ENCODE measurements around the gene NHLRC4. TPM values are rescaled to one million over a fixed set of nuclear protein-coding genes. Genes with fewer than 3 reads are reported as not detected.

NHLRC4 gene
- total and polyA plus RNA-seq, 12 donors: 0.57 to 22.3 (median 6.3) TPM

DNA sequence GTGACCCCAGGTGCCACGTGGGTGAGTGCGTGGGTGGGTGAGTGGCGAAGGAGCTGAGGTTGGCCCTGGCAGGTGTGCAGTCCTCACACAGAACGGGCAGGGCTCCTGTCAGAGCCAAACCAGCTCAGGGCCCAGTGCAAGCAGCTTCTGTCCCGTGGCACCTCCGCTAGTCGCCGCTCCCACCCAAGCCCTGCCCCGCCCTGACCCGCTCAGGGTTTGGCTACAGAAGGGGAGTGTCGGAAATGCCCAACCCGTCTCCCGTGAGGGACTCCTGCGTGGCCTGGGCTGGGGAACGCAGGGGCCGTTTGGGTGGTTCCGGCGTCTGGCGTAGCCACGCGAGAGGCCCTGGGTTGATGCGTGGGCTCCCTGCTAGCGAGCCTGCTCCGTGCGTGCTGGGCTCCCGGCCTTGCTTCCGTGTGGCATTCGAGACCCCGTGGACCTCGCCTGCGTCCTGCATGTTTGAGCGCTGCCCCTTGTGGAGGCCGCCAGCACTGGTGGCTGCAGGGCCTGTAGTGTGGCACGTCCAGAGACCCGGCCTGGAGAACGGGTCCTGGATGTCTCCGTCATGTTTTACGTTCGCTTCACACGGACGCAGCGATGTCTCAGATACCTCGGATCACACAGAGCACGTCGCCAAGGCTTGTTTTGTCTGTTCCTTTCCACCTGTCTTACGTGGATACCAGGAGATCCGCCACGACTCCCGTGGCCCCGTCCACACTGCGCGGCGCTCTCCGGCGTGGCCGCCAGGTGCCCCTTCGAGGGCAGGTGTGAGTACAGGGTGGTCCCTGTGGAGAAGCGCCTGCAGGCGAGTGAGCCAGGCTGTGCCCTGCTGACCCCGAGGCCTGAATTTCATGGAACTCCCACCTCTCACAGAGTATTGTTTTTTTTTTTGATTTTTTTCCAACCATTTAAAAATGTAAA is 29.1 kb upstream of the NHLRC4 start:
- WGBS, 4 donors: 93 to 96% (median 95%) methylated on average over 34 to 60 of the region's 60 CpGs
- no peak for DNase-seq

DNA sequence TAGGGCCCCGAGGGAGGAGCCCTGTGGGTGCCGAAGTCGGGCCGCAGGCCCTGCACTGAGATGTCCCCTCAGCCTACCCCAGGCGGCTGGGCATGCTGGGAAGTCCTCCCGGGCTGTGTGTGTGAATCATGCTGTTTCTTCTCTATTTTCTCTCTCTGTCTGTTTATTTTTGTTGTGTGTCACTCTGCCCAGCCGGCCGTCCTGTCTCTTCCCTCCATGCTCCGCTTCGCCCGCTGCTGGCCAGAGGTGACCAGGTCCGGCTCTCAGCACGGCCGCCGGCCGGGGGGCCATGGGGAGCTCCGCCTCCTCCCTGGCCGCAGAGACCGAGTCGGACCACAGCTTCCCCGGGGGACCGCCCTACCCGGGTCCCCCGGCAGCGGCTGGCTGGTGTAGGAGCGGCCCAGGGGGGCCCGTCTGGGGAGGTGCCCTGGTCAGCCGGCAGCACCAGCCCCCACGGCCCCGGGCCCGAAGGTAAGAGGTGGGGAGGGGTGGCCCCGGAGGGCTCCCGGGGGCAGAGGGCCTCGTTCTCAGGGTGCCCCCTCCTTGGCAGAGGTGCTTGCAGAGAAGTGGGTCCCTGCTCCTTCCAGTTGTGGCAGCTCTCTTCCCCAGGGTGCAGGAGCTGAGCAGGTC is 26.8 kb upstream of the NHLRC4 start:
- H3K36me3 ChIP-seq (replicated peaks in 1 of 2): no peaks in the 10 kb centered on the region
- H3K27me3 ChIP-seq: no peaks in the 10 kb centered on the region
- TF ChIP-seq POLR2A (IDR thresholded peaks at IDR 0.05): no peak
- TF ChIP-seq, protein P1, sequence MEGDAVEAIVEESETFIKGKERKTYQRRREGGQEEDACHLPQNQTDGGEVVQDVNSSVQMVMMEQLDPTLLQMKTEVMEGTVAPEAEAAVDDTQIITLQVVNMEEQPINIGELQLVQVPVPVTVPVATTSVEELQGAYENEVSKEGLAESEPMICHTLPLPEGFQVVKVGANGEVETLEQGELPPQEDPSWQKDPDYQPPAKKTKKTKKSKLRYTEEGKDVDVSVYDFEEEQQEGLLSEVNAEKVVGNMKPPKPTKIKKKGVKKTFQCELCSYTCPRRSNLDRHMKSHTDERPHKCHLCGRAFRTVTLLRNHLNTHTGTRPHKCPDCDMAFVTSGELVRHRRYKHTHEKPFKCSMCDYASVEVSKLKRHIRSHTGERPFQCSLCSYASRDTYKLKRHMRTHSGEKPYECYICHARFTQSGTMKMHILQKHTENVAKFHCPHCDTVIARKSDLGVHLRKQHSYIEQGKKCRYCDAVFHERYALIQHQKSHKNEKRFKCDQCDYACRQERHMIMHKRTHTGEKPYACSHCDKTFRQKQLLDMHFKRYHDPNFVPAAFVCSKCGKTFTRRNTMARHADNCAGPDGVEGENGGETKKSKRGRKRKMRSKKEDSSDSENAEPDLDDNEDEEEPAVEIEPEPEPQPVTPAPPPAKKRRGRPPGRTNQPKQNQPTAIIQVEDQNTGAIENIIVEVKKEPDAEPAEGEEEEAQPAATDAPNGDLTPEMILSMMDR (IDR thresholded peaks at IDR 0.05): no peak
- intact Hi-C loops (cut with DNase I): loop anchor here in 1 of 2 donors (5.0 kb wide), 1 partner anchor 42 kb away; no protein-coding TSS in a partner anchor
- DNase-seq: no peak
- no peaks in the 10 kb centered on the region for H3K9me3 ChIP-seq (replicated peaks in 1 of 3)
- H3K4me1 ChIP-seq (replicated peaks in 1 of 2): peaks cover 0 to 8% of the 10 kb centered on the region in 2 donors
- H3K27ac ChIP-seq: no peak overlapping the region
- H3K4me3 ChIP-seq: no peak overlapping the region
- 82 to 89% (median 86%) methylated on average over 21 to 34 of the region's 34 CpGs for WGBS, 4 donors

More for the DNA sequence above, 29.1 kb upstream of the NHLRC4 start:
- H3K36me3 ChIP-seq (replicated peaks in 1 of 2): no peaks in the 10 kb centered on the region
- H3K27me3 ChIP-seq: no peaks in the 10 kb centered on the region
- TF ChIP-seq, protein P1 (IDR thresholded peaks at IDR 0.05): no peak
- no peak for TF ChIP-seq POLR2A (IDR thresholded peaks at IDR 0.05)
- no peaks in the 10 kb centered on the region for H3K9me3 ChIP-seq (replicated peaks in 1 of 3)
- intact Hi-C loops (cut with DNase I): no loop called here
- peaks cover 11 to 25% of the 10 kb centered on the region in 2 donors for H3K4me1 ChIP-seq (replicated peaks in 1 of 2)
- no peak overlapping the region for H3K27ac ChIP-seq
- no peak overlapping the region for H3K4me3 ChIP-seq

DNA sequence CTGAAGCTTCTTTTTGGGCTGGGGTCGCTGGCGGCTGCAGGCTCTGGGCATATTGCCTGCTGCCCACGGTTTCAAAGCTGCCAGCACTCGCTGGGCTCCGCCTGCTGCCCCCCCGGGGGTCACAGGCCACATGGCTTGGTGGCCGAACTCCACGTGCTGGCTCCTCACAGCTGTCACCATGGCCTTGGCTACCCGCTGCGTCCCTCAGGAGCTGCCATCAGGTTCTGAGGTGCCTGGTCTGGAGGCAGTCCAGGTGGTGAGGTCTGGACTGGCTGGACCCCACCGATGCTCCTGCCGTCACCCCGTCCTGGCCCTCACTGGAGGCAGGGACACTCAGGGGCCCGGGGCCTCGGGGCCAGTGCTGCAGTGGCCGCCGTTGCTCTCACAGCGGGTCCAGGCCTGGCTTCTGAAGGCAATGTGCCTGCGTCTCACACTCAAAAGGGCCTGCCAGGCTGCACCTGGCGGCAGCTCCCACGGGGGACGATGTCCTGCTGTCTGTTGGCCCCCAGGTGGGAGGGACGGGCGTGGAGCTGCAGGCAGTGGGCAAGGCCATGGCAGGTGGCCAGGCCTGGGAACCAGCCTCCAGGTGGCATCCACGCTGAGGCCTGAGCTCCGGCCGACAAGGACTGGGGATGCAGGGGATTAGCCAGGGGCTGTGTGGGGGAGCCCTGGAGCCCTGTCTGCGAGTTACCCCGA is 26.0 kb upstream of the NHLRC4 start:
- 59 to 84% (median 65%) methylated on average over 7 to 29 of the region's 29 CpGs for WGBS, 4 donors
- Histone ChIP-seq H3K9me3 (replicated peaks in 1 of 3) (no peaks in the 10 kb centered on the region), H3K36me3 (replicated peaks in 1 of 2) (no peaks in the 10 kb centered on the region), H3K27ac (no peak overlapping the region), H3K4me3 (no peak overlapping the region), H3K4me1 (replicated peaks in 1 of 2) (peaks cover 0 to 2% of the 10 kb centered on the region in 2 donors), H3K27me3 (no peaks in the 10 kb centered on the region)
- peak in 2 of 7 donors; percentile 42 to 52 for DNase-seq
- intact Hi-C loops (cut with DNase I): loop anchor here in 1 of 2 donors (5.0 kb wide), 1 partner anchor 42 kb away; no protein-coding TSS in a partner anchor
- TF ChIP-seq, protein P1 (IDR thresholded peaks at IDR 0.05): no peak
- no peak for TF ChIP-seq POLR2A (IDR thresholded peaks at IDR 0.05)
